Stimulated activated CD8-positive, alpha-beta memory T cell treated with anti-CD3 and anti-CD28 coated beads, Interleukin-4, amount 100 ng/mL, for 4 hours (primary cell): ENCODE data around the gene BAX.
"Not testable (repeated sequence)": the region's sequence is repeated elsewhere in the genome, so short reads cannot be mapped to it uniquely, and the experiment has no call there.

Experiments used
- DNase-seq, 2 donors: peaks; one replicate each; pipeline ENCODE4 v3.0.0-alpha.2; 2020; ENCODE audit warnings: low read depth in 2 of 2, low spot score in 1 of 2

BAX gene

DNA sequence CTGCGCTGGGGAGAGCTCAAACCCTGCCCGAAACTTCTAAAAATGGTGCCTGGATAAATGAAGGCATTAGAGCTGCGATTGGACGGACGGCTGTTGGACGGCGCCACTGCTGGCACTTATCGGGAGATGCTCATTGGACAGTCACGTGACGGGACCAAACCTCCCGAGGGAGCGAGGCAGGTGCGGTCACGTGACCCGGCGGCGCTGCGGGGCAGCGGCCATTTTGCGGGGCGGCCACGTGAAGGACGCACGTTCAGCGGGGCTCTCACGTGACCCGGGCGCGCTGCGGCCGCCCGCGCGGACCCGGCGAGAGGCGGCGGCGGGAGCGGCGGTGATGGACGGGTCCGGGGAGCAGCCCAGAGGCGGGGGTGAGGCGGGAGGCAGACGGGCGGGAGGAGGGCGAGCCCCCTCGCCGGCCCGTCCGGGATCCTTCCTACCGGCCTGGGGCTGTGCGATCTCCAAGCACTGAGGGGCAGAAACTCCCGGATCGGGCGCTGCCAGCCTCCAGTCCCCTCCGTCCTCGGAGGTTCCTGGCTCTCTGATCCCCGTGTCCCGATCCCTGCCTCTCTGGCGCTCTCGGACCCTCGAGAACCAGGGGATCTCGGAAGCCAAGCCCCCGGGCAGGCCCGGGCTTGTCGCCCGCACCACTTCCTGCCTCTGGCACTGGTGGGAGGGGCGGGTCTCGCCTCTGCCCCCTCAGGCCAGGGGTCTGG, at the start of gene BAX:
TSS of gene BAX (plus strand) at position 281 of the 713 bp plus-strand sequence. CDS start at position 335, 54 bp downstream.
- peak; percentile 71 to 77 for DNase-seq

GRCh38 chr19:48905664-48906063, 49.0 kb upstream of the BAX start:
- DNase-seq, result no peak

GRCh38 chr19:48906324-48906723, 48.4 kb upstream of the BAX start:
- DNase-seq, result no peak

GRCh38 chr19:48907671-48908070, 47.0 kb upstream of the BAX start:
- DNase-seq, result no peak

DNA sequence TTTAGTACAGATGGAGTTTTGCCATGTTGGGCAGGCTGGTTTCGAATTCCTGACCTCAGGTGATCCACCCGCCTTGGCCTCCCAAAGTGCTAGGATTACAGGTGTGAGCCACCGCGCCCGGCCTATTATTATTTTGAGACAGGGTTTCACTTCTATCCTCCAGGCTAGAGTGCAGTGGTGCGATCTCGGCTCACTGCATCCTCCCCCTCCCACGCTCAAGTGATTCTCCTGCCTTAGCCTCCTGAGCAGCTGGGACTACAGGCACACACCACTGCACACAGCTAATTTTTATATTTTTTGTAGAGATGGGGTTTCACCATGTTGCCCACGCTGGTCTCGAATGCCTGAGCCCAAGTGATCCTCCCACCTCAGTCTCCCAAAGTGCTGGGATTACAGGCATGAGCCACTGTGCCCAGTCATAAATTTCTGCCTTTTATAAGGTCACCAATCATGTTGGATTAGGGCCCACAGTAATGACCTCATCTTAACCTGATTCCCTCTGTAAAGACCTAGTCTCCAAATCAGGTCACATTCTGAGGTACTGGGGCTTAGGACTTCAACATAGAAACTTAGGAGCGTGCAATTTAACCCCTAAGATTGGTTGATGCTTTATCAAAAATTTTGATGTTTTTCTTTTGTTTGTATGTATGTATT, 45.1 kb upstream of the BAX start:
- not testable (repeated sequence) for DNase-seq

DNA sequence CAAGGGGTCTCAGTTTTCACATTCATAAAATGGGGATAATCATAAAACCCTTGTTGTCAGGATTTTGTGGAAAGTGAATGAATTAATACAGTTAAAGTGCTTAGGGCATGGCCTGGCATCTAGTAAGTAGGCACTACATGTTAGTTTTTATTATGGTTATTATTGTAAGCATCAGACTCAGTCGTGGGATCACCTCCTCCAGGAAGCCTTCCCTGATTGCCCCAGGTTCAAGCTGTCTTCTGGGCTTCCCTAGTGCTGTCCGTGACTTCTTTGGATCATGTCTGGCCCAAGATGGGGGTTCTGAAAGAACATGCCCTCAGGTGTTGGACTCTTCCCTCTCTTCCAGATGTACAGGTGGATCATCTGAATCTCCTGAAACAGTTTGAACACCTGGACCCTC, 43.9 kb upstream of the BAX start:
- no peak for DNase-seq

DNA sequence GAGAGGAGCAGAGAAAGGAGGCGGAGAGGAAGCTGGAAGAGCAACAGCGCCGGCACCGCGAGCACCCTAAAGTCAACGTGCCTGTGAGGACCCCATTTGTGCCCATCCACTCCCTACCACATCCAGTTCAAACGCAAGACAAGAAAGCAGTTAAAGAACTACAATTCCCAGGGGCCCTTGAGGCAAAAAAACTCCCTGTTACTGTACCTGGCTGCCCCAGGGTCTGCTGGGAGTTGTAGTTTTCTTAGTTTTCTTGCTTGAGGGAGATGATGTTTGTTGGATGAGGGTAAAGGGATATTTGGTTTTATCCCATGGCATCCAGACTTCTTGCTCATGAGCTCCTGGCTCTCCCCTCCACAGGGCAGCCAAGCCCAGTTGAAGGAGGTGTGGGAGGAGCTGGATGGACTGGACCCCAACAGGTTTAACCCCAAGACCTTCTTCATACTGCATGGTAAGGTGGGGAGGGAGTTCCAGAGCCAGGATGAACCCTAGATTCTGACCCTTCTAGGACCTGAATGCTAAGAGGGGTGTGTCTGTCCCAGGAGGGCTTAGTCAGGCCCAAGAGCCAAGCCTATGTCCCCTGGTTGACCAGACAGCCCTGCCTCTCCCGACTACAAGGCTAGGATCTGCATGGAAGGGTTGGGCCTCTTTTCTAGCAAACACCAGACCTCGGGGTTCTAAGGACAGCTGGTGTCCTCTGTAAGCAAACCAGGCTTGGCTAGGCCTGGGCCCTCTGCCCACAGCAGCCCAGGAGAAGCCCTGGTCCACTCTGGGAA, 41.4 kb upstream of the BAX start:
- DNase-seq, result no peak

DNA sequence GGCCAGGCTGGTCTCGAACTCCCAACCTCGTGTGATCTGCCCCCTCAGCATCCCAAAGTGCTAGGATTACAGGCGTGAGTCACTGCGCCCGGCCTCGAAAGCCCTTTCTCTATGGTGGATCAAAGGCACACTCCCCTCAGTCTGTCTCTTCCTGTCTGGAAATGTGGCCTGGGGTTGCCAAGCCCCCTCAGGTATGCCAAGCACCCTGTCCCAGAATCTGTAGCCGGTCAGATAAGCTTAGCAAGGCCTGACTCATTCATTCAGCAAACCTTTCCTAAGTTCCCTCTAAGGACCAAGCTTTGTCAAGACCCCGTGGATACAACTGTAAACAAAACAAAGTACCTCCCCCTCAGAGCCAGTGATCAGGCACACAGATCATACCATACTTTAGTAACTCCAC, 40.5 kb upstream of the BAX start:
- no peak for DNase-seq

- DNase-seq, result no peak
Measured at GRCh38 chr19:48915757-48916156, 38.9 kb upstream of the BAX start.

DNA sequence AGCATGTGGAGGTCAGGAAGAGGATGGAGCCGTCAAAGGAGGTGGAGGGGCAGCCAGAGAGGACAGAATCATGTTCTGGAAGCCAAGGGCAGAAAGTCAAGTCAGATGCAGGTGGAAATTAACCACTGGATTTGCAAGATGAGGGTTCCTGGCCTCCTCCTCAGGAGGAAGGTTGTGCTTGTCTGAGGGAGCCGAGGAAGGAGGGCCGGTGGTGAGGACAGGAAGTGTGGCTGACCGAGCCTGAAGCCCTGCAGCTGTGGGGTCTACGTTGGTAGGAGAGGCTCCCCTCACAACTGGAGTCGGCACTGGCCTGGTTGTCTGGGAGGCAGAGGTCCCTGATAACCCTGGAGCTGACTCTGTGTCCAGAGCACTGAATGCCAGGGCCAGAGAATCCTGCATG, 36.6 kb upstream of the BAX start:
- no peak for DNase-seq

- DNase-seq, result no peak
Measured at GRCh38 chr19:48918801-48919247, 35.9 kb upstream of the BAX start.

DNA sequence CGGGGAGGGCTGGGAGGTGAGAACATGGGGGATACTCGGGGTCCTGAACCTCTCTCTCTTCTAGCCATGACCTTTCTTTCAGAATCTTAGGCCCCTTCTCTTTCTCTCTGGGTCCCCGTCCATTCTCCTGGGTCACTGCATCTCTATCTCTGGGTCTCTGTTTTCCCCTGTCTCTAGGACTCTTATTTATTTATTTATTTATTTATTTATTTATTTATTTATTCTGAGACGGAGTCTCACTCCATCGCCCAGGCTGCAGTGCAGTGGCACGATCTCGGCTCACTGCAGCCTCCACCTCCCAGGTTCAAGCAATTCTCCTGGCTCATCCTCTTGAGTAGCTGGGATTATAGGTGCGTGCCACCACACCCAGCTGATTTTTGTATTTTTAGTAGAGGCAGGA, 35.4 kb upstream of the BAX start:
- not testable (repeated sequence) for DNase-seq

DNA sequence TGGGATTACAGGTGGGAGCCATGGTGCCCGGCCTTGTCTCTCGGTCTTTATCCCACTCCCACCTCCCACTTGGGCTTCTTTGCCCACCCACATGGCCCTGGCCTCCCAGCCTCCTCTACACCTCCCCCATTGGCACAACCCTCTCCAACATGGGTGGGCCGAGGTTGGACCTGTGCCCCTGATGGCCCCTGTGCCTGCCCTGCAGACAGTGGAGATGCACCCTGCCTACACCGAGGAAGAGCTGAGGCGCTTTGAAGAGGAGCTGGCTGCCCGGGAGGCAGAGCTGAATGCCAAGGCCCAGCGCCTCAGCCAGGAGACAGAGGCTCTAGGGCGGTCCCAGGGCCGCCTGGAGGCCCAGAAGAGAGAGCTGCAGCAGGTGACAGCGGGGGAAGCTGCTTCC, 33.7 kb upstream of the BAX start:
- DNase-seq, result no peak

DNA sequence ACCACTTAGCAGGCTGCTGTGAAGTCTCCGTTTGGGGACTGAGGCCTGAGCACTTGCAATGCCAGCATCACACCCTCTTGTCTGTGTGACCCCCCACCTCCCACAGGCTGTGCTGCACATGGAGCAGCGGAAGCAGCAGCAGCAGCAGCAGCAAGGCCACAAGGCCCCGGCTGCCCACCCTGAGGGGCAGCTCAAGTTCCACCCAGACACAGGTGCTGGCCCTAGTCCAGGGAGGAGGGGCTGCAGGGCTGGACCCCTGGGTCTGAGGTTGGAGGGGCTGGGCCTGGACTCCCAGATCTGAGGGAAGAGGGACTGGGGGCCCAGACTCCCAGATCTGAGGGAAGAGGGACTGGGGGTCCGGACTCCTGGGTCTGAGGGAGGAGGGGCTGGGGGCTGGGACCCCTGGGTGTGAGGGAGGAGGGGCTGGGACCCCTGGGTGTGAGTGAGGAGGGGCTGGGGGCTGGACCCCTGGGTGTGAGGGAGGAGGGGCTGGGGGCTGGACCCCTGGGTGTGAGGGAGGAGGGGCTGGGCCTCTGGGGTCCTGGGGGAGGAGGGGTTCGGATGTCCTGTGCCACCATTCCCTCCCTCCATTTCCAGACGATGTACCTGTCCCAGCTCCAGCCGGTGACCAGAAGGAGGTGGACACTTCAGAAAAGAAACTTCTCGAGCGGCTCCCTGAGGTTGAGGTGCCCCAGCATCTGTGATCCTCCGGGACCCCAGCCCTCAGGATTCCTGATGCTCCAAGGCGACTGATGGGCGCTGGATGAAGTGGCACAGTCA, 32.8 kb upstream of the BAX start:
- DNase-seq, result no peak

DNA sequence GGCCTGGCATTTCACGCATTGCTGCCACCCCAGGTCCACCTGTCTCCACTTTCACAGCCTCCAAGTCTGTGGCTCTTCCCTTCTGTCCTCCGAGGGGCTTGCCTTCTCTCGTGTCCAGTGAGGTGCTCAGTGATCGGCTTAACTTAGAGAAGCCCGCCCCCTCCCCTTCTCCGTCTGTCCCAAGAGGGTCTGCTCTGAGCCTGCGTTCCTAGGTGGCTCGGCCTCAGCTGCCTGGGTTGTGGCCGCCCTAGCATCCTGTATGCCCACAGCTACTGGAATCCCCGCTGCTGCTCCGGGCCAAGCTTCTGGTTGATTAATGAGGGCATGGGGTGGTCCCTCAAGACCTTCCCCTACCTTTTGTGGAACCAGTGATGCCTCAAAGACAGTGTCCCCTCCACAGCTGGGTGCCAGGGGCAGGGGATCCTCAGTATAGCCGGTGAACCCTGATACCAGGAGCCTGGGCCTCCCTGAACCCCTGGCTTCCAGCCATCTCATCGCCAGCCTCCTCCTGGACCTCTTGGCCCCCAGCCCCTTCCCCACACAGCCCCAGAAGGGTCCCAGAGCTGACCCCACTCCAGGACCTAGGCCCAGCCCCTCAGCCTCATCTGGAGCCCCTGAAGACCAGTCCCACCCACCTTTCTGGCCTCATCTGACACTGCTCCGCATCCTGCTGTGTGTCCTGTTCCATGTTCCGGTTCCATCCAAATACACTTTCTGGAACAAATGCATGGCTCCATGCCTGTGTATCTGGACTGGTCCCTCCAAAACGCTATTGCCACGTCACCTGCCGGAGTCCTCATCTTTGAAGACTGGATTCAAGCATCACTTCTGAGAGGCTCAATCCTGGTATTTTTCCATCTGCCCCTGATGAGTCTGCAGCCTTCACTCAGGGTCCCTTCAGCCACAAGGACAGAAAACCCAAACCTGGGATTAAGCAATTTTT, 31.9 kb upstream of the BAX start:
- no peak for DNase-seq

GRCh38 chr19:48925240-48925843, 29.3 kb upstream of the BAX start:
- DNase-seq, result no peak

DNA sequence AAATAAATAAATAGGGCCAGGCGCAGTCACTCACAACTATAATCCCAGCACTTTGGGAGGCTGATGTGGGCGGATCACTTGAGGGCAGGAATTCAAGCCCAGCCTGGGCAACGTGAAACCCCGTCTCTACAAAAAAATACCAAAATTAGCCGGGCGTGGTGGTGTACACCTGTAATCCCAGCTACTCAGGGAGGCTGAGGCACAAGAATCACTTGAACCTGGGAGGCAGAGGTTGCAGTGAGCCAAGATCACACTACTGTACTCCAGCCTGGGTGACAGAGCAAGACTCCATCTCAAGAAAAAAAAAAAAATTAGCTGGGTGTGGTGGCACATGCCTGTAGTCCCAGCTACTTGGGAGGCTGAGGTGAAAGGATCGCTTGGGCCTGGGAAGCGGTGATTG, 28.8 kb upstream of the BAX start:
- DNase-seq, result not testable (repeated sequence)

DNA sequence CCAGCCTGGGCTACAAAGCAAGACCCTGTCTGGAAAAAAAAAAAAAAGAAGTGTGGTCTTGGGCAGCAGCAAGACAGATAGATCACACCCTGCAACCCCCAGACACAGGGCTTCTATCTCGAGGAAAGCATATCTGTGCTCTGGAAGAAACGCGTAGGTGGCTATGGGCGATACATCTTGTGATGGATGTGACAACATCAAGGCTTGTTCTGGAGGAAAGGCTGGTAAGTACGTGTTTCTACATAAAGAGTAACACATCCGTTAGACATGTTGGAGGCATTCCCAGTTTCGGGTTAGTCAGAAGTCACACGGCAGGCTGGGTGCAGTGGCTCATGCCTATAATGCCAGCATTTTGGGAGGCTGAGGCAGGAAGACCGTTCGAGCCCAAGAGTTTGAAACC, 27.8 kb upstream of the BAX start:
- DNase-seq, result no peak

DNA sequence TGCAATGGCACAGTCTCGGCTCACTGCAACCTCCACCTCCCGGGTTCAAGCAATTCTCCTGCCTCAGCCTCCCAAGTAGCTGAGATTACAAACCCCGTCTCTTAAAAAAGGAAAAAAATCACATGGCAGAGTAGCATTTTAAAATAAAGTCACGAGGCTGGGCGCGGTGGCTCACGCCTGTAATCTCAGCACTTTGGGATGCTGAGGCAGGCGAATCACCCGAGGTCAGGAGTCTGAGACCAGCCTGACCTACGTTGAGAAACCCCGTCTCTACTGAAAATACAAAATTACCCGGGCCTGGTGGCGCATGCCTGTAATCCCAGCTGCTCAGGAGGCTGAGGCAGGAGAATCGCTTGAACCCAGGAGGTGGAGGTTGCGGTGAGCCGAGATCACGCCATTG, 27.0 kb upstream of the BAX start:
- DNase-seq, result not testable (repeated sequence)
